GM12878 (cell line): Measurements from ENCODE around the gene SIL1. TPM values are rescaled to one million over a fixed set of nuclear protein-coding genes. Genes with fewer than 3 reads are reported as not detected.
"Not testable (repeated sequence)": the region's sequence is repeated elsewhere in the genome, so short reads cannot be mapped to it uniquely, and the experiment has no call there.

ENCODE experiments used
- ATAC-seq: fragments of 200-7000 bp; cut with Tn5 transposase; 3 replicates; pipeline ENCODE4 v1.9.1; 2020; ENCODE audit warnings: mild to moderate bottlenecking, moderate library complexity
- BruUV-seq: library from RNA; stranded (reverse); fragments of 400-500 nt; replicated peaks from 2 replicates; lab custom pipeline; 2021; lab: Mats Ljungman, UMichigan
- CTCF ChIA-PET: fragments of 300-600 bp; sonication (Branson Sonifier 250); formaldehyde crosslinking; extraction: SDS; loops from one replicate; lab custom pipeline; 2021; ENCODE audit warnings: inconsistent platforms; lab: Yijun Ruan, JAX
- POLR2A ChIA-PET: fragments of 350-600 bp; formaldehyde crosslinking; extraction: SDS; loops from one replicate; lab custom pipeline; 2021; ENCODE audit warnings: inconsistent platforms; lab: Charles Lee
- RAD21 ChIA-PET: fragments of 300-600 bp; sonication (Branson Sonifier 250); formaldehyde crosslinking; loops from one replicate; lab custom pipeline; 2023; ENCODE audit warnings: antibody characterized with exemption; ENCODE audit not compliant: unreplicated experiment; lab: Charles Lee
- SMC1A ChIA-PET: fragments of 300-600 bp; sonication (Branson Sonifier 250); formaldehyde crosslinking; loops from one replicate; lab custom pipeline; 2023; ENCODE audit not compliant: unreplicated experiment, uncharacterized antibody; lab: Charles Lee
- DNase-seq: peaks from one replicate; pipeline ENCODE4 v3.0.0-alpha.2; 2011; ENCODE audit warnings: low read depth, low spot score
- FAIRE-seq: peaks from 3 replicates; lab custom pipeline; 2011; peaks lifted over from hg19 to GRCh38; lab: Jason Lieb, UNC
- H2AFZ ChIP-seq: 2 replicates; pipeline ENCODE4 v1.6.0; 2011; ENCODE audit warnings: low read depth, low read length, control low read depth; ENCODE audit not compliant: control insufficient read depth
- H3K27ac ChIP-seq: 2 replicates; pipeline ENCODE4 v1.5.1; 2011; ENCODE audit warnings: control low read depth; ENCODE audit not compliant: control insufficient read depth, insufficient read depth
- H3K27me3 ChIP-seq, 2 experiments: replicated peaks in 1 of 2; 2 replicates each; pipeline versions ENCODE4 v1.6.0 to v1.6.1; 2011; ENCODE audit warnings: low read length in 1 of 2; ENCODE audit not compliant: control insufficient read depth in 2 of 2, insufficient read depth in 2 of 2
- H3K36me3 ChIP-seq, 2 experiments: 2 replicates each; pipeline ENCODE4 v1.5.1; 2011; ENCODE audit warnings: low read length in 1 of 2; ENCODE audit not compliant: control insufficient read depth in 2 of 2, insufficient read depth in 2 of 2
- H3K4me1 ChIP-seq: 2 replicates; pipeline ENCODE4 v1.6.1; 2011; ENCODE audit warnings: mild to moderate bottlenecking, low read length, moderate library complexity, mixed read lengths; ENCODE audit not compliant: control insufficient read depth, insufficient read depth
- H3K4me2 ChIP-seq: 2 replicates; pipeline ENCODE4 v1.6.0; 2011; ENCODE audit warnings: control low read depth; ENCODE audit not compliant: control insufficient read depth, insufficient read depth
- H3K4me3 ChIP-seq: fragments of 200-600 bp; sonication (generic); 2 replicates; pipeline ENCODE4 v1.5.1; 2016
- H3K79me2 ChIP-seq: 2 replicates; pipeline ENCODE4 v1.6.0; 2011; ENCODE audit warnings: low read length; ENCODE audit not compliant: control insufficient read depth, insufficient read depth
- H3K9ac ChIP-seq: 2 replicates; pipeline ENCODE4 v1.8.0; 2011; ENCODE audit warnings: low read length, control low read depth, mixed read lengths; ENCODE audit not compliant: control insufficient read depth, insufficient read depth
- H3K9me3 ChIP-seq: replicated peaks from 3 replicates; pipeline ENCODE4 v1.5.1; 2011; ENCODE audit warnings: mild to moderate bottlenecking, low read length; ENCODE audit not compliant: control insufficient read depth, insufficient read depth
- H4K20me1 ChIP-seq: 2 replicates; pipeline ENCODE4 v1.6.0; 2011; ENCODE audit not compliant: control insufficient read depth, insufficient read depth
- CHD1 ChIP-seq: IDR thresholded peaks from 2 replicates; pipeline ENCODE4 v1.6.1; 2012; ENCODE audit warnings: low read depth, low read length, improper control_type of control experiment
- EGR1 ChIP-seq, 2 experiments: IDR thresholded peaks; 1 replicate in 1 of 2; 2 replicates in 1 of 2; pipeline ENCODE4 v1.6.1; 2011 to 2012; ENCODE audit warnings: low read depth in 2 of 2, low read length in 2 of 2, borderline replicate concordance in 1 of 2, mild to moderate bottlenecking in 1 of 2, moderate library complexity in 1 of 2
- HDAC6 ChIP-seq: fragments of 200-600 bp; sonication (generic); IDR thresholded peaks from one replicate; pipeline ENCODE4 v1.8.0; 2017; ENCODE audit warnings: antibody characterized with exemption; ENCODE audit not compliant: unreplicated experiment
- JUND ChIP-seq: IDR thresholded peaks from 2 replicates; pipeline ENCODE4 v1.6.1; 2012; ENCODE audit warnings: low read depth, mild to moderate bottlenecking, low read length, improper control_type of control experiment, moderate library complexity
- MEF2A ChIP-seq: IDR thresholded peaks from 2 replicates; pipeline ENCODE4 v1.6.1; 2011; ENCODE audit warnings: low read depth, mild to moderate bottlenecking, low read length, moderate library complexity; ENCODE audit not compliant: insufficient read depth
- MTA3 ChIP-seq: IDR thresholded peaks from 2 replicates; pipeline ENCODE4 v1.6.1; 2012; ENCODE audit warnings: low read length, inconsistent platforms, borderline replicate concordance
- STAT1 ChIP-seq: fragments of 450-650 bp; conservative IDR thresholded peaks from 2 replicates; pipeline ENCODE4 v1.6.1; 2014; ENCODE audit warnings: antibody characterized with exemption, mild to moderate bottlenecking
- SUPT20H ChIP-seq: IDR thresholded peaks from 2 replicates; pipeline ENCODE4 v1.6.1; 2011; ENCODE audit warnings: low read depth, mild to moderate bottlenecking, low read length, moderate library complexity, borderline replicate concordance; ENCODE audit not compliant: control insufficient read depth
- ZNF217 ChIP-seq: fragments of 450-650 bp; IDR thresholded peaks from 2 replicates; pipeline ENCODE4 v1.6.1; 2017; ENCODE audit warnings: antibody characterized with exemption, mild to moderate bottlenecking
- ZZZ3 ChIP-seq: IDR thresholded peaks from 2 replicates; pipeline ENCODE4 v1.6.1; 2011; ENCODE audit warnings: low read depth; ENCODE audit not compliant: control insufficient read depth, insufficient read length
- WGBS: methylation state at CpG from one replicate; pipeline ENCODE4 v1.1.6; 2016; ENCODE audit warnings: low lambda C conversion rate; ENCODE audit not compliant: insufficient replicate concordance, insufficient coverage; ENCODE audit errors: missing lambda C conversion rate; 5-methylcytosine and 5-hydroxymethylcytosine counted together
- in situ Hi-C: fragments of 300-500 bp; cut with MboI; formaldehyde crosslinking; loops from 9 replicates; pipeline ENCODE4 v1.14.3; 2018; ENCODE audit warnings: mixed read lengths
- intact Hi-C: fragments of 100-400 bp; cut with micrococcal nuclease; formaldehyde crosslinking; loops from one replicate; pipeline ENCODE4 v1.14.2; 2022; ENCODE audit not compliant: unreplicated experiment
- polyA plus RNA-seq, 11 experiments: library from polyadenylated mRNA; depleted of rRNA in 4 of 11; unstranded in 6 of 11; stranded (reverse) in 5 of 11; fragments of >200 nt; fragmentation: Nextera tagmentation in 4 of 11; fragmentation: Illumina TruSeq in 1 of 11; extraction: Ambion mirVana in 4 of 11; extraction: Trizol in 1 of 11; gene quantifications; 1 replicate in 1 of 11; 2 replicates in 10 of 11; pipeline versions ENCODE4 v1.2.1 to v1.2.3, GENCODE V29; 2011 to 2016; ENCODE audit warnings: inconsistent platforms in 2 of 11, missing spikeins in 2 of 11, low read depth in 1 of 11
- total RNA-seq, 4 experiments: library from RNA; depleted of rRNA in 3 of 4; stranded (reverse); fragments of >200 nt in 3 of 4; fragmentation: Illumina TruSeq in 1 of 4; extraction: Trizol in 1 of 4; gene quantifications; 2 replicates each; pipeline versions ENCODE4 v1.2.1 to v1.2.3, GENCODE V29; 2013 to 2021
- TF ChIP-seq, protein P1 (sequence below): IDR thresholded peaks from 2 replicates; pipeline ENCODE4 v1.6.1; 2011; ENCODE audit warnings: borderline replicate concordance, low read depth, mild to moderate bottlenecking, moderate library complexity, low read length; ENCODE audit not compliant: insufficient read depth, poor library complexity, severe bottlenecking
- TF ChIP-seq, protein P2 (sequence below): fragments of 450-650 bp; IDR thresholded peaks from 2 replicates; pipeline ENCODE4 v1.6.1; 2014; ENCODE audit warnings: mild to moderate bottlenecking

The SIL1 gene
- total and polyA plus RNA-seq, 10 of the 15 experiments (the other 5 are each of a cell fraction or from before 2014, with no cell fraction given) = 4.1 to 49.8 (median 29.4) TPM

DNA sequence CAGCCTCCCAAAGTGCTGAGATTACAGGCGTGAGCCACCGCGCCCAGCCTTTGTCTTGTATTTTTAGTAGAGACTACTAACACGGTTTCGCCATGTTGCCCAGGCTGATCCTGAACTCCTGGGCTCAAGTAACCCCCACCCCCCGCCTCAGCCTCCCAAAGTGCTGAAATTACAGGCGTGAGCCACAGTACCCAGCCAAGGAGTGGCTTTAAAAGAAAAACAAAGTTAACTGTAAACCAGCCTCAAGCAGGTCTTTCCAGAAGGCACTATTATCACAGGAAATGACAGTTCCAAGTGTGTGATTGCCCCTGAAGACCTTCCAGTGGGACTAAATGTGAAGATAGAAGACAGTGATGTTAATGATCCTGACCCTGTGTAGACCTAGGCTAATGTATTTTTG, 31.1 kb downstream of the SIL1 start (continued):
- TF ChIP-seq JUND (no peak), ZZZ3 (no peak)

DNA sequence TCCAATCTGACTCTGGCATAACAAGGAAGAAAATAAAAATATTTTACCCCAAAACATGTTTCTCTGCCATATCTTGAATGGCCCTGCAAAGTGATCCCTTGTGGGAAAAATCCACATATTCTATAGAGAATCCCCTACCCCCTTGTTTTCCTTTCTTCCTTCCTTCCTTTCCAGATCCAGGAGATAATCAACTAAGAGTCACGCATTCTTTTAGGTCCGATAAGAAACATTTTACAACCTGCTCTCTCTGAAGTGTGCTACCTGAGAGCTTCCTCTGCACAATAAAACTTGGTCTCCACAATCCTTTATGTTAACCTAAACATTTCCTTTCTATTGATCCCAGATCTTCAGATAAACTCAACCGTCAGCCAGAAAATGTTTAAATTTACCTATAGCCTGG, 33.3 kb downstream of the SIL1 start:
- H2AFZ ChIP-seq, H3K4me1 ChIP-seq, H3K36me3 ChIP-seq, ATAC-seq, in situ Hi-C loops, DNase-seq, H3K79me2 ChIP-seq, CTCF ChIA-PET, POLR2A ChIA-PET, H3K27me3 ChIP-seq, H4K20me1 ChIP-seq, H3K27ac ChIP-seq, H3K9me3 ChIP-seq, H3K9ac ChIP-seq, H3K4me2 ChIP-seq, intact Hi-C loops, BruUV-seq, H3K4me3 ChIP-seq, FAIRE-seq: not testable (repeated sequence)
- ChIA-PET SMC1A (interaction anchor here (0.7 to 2.2 kb wide), 2 partner anchors 10 to 13 kb away, joined by 3 to 5 read pairs; no protein-coding TSS in a partner anchor), RAD21 (interaction anchor here (1.3 kb wide), 1 partner anchor 26 kb away, joined by 3 read pairs; no protein-coding TSS in a partner anchor)
- WGBS = 98% methylated on average over 3 of the region's 3 CpGs

DNA sequence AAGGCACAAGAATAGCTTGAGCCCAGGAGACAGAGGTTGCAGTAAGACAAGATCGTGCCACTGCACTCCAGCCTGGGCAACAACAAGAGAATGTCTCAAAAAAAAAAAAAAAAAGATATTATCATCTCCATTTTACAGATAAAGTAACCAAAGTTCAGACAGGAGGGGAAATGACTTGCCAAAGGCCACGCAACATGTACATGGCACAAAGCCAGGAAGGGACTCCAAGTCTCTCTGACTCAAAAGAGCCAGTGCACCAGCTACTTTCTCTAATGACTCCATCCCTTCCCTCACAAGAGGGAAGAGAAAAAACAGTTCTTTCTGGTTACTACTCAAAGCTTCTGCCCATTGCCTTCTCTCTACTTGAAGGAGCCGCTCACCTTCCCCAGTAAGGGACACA, 34.1 kb downstream of the SIL1 start:
- H3K4me1 ChIP-seq = no peaks in the 10 kb centered on the region
- CTCF ChIA-PET = no interaction called here
- POLR2A ChIA-PET = interaction anchor here (0.7 kb wide), 1 partner anchor 227 kb away, joined by 3 read pairs; no protein-coding TSS in a partner anchor
- no peaks in the 10 kb centered on the region; the same call in 1 of the 2 replicates for H3K79me2 ChIP-seq
- RAD21 ChIA-PET = interaction anchor here (0.7 to 1.3 kb wide), 2 partner anchors 25 to 101 kb away, joined by 3 read pairs; no protein-coding TSS in a partner anchor
- intact Hi-C loops = no loop called here
- no peak overlapping the region for H3K9ac ChIP-seq
- no peak overlapping the region for H3K27ac ChIP-seq
- ATAC-seq = no peak
- FAIRE-seq = no peak
- in situ Hi-C loops = no loop called here
- TF ChIP-seq SUPT20H (no peak), HDAC6 (no peak), STAT1 (no peak), MEF2A (no peak), EGR1 (IDR thresholded peaks at IDR 0.05; ENCODE audit: borderline replicate concordance in 1 of 2, low read depth in 2 of 2, low read length in 2 of 2) (no peak), MTA3 (no peak), ZNF217 (no peak), CHD1 (no peak)
- TF ChIP-seq, protein P1, sequence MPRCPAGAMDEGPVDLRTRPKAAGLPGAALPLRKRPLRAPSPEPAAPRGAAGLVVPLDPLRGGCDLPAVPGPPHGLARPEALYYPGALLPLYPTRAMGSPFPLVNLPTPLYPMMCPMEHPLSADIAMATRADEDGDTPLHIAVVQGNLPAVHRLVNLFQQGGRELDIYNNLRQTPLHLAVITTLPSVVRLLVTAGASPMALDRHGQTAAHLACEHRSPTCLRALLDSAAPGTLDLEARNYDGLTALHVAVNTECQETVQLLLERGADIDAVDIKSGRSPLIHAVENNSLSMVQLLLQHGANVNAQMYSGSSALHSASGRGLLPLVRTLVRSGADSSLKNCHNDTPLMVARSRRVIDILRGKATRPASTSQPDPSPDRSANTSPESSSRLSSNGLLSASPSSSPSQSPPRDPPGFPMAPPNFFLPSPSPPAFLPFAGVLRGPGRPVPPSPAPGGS = no peak
- TF ChIP-seq, protein P2, sequence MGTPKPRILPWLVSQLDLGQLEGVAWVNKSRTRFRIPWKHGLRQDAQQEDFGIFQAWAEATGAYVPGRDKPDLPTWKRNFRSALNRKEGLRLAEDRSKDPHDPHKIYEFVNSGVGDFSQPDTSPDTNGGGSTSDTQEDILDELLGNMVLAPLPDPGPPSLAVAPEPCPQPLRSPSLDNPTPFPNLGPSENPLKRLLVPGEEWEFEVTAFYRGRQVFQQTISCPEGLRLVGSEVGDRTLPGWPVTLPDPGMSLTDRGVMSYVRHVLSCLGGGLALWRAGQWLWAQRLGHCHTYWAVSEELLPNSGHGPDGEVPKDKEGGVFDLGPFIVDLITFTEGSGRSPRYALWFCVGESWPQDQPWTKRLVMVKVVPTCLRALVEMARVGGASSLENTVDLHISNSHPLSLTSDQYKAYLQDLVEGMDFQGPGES = no peak
- SMC1A ChIA-PET = interaction anchor here (0.7 to 2.2 kb wide), 3 partner anchors 9 to 14 kb away, joined by 3 to 5 read pairs (median 3); no protein-coding TSS in a partner anchor
- DNase-seq = no peak
- no peak overlapping the region for H3K4me2 ChIP-seq
- BruUV-seq = no TSS peak
- H3K27me3 ChIP-seq = no peaks in the 10 kb centered on the region
- no peak overlapping the region for H2AFZ ChIP-seq
- H3K4me3 ChIP-seq = no peak overlapping the region
- WGBS = 95% methylated on average over 3 of the region's 3 CpGs
- H3K9me3 ChIP-seq = no peaks in the 10 kb centered on the region
- H3K36me3 ChIP-seq = no peaks in the 10 kb centered on the region
- no peaks in the 10 kb centered on the region for H4K20me1 ChIP-seq
